ENCODE results near the gene DRC7. TPM values are rescaled to one million over a fixed set of nuclear protein-coding genes. Genes with fewer than 3 reads are reported as not detected.

The DRC7 gene
- polyA plus RNA-seq, 1 donor from 2014 or later, result 1.4 TPM

GRCh38 chr16:57741660-57742191, 47.1 kb downstream of the DRC7 start:
- no peak overlapping the region for H3K4me3 ChIP-seq (ENCODE audit: low read length)
- H3K9me2 ChIP-seq (ENCODE audit: insufficient read depth, low read length), result no peaks in the 10 kb centered on the region
- no peaks in the 10 kb centered on the region for H4K20me1 ChIP-seq (ENCODE audit: insufficient read depth)
- H3K27ac ChIP-seq (ENCODE audit: low read length), result no peak overlapping the region
- H3K9me3 ChIP-seq (ENCODE audit: low read length), result no peaks in the 10 kb centered on the region
- H2AFZ ChIP-seq (ENCODE audit: low read depth, low read length), result no peak overlapping the region
- no peaks in the 10 kb centered on the region for H3K36me3 ChIP-seq (ENCODE audit: insufficient read depth, low read length)
- H3K9ac ChIP-seq (ENCODE audit: low read length), result no peak overlapping the region
- no peak overlapping the region for H3K4me2 ChIP-seq (ENCODE audit: low read length)
- no peaks in the 10 kb centered on the region for H3K27me3 ChIP-seq (ENCODE audit: insufficient read depth, low read depth, low read length)
- TF ChIP-seq REST (IDR thresholded peaks at IDR 0.05; ENCODE audit: borderline replicate concordance) (no peak), EZH2 (IDR thresholded peaks at IDR 0.05; ENCODE audit: borderline replicate concordance, insufficient read depth, low read length, poor library complexity, severe bottlenecking) (no peak), POLR2AphosphoS5 (IDR thresholded peaks at IDR 0.05) (no peak), TAF1 (IDR thresholded peaks at IDR 0.05; ENCODE audit: low read depth) (no peak), CTCF (IDR thresholded peaks at IDR 0.05; ENCODE audit: poor library complexity, severe bottlenecking) (no peak), SMC3 (conservative IDR thresholded peaks at IDR 0.05; ENCODE audit: poor library complexity) (no peak), RAD21 (conservative IDR thresholded peaks at IDR 0.05) (no peak), EP300 (conservative IDR thresholded peaks at IDR 0.05; ENCODE audit: poor library complexity, severe bottlenecking) (no peak), MXI1 (conservative IDR thresholded peaks at IDR 0.05; ENCODE audit: poor library complexity, severe bottlenecking) (no peak)
- no peaks in the 10 kb centered on the region for H3K79me2 ChIP-seq (replicated peaks; ENCODE audit: insufficient read depth, low read length)
- H3F3A ChIP-seq (ENCODE audit: insufficient read depth, low read length, poor library complexity, severe bottlenecking), result no peaks in the 10 kb centered on the region

GRCh38 chr16:57742543-57742942, 47.9 kb downstream of the DRC7 start:
- Histone ChIP-seq H3K27ac (ENCODE audit: low read length) (no peak overlapping the region), H3K4me2 (ENCODE audit: low read length) (no peak overlapping the region), H3K36me3 (ENCODE audit: insufficient read depth, low read length) (no peaks in the 10 kb centered on the region), H3K4me3 (ENCODE audit: low read length) (no peak overlapping the region), H3K9me2 (ENCODE audit: insufficient read depth, low read length) (no peaks in the 10 kb centered on the region), H3K9ac (ENCODE audit: low read length) (no peak overlapping the region), H4K20me1 (ENCODE audit: insufficient read depth) (no peaks in the 10 kb centered on the region), H3K79me2 (replicated peaks; ENCODE audit: insufficient read depth, low read length) (no peaks in the 10 kb centered on the region), H3K27me3 (ENCODE audit: insufficient read depth, low read depth, low read length) (no peaks in the 10 kb centered on the region), H3F3A (ENCODE audit: insufficient read depth, low read length, poor library complexity, severe bottlenecking) (no peaks in the 10 kb centered on the region), H3K9me3 (ENCODE audit: low read length) (no peaks in the 10 kb centered on the region), H2AFZ (ENCODE audit: low read depth, low read length) (no peak overlapping the region)
- TF ChIP-seq POLR2AphosphoS5 (IDR thresholded peaks at IDR 0.05) (no peak), REST (IDR thresholded peaks at IDR 0.05; ENCODE audit: borderline replicate concordance) (no peak), SMC3 (conservative IDR thresholded peaks at IDR 0.05; ENCODE audit: poor library complexity) (no peak), TAF1 (IDR thresholded peaks at IDR 0.05; ENCODE audit: low read depth) (no peak), CTCF (IDR thresholded peaks at IDR 0.05; ENCODE audit: poor library complexity, severe bottlenecking) (no peak), RAD21 (conservative IDR thresholded peaks at IDR 0.05) (no peak), EP300 (conservative IDR thresholded peaks at IDR 0.05; ENCODE audit: poor library complexity, severe bottlenecking) (no peak), EZH2 (IDR thresholded peaks at IDR 0.05; ENCODE audit: borderline replicate concordance, insufficient read depth, low read length, poor library complexity, severe bottlenecking) (no peak), MXI1 (conservative IDR thresholded peaks at IDR 0.05; ENCODE audit: poor library complexity, severe bottlenecking) (no peak)

Measured in neural cell (in vitro differentiated cells).